ENCODE measurements around the gene FRMD4A. TPM values are rescaled to one million over a fixed set of nuclear protein-coding genes. Genes with fewer than 3 reads are reported as not detected.
A peak's percentile ranks its signal among the peaks of the same experiment; 100 is the strongest.

Gene FRMD4A
- total RNA-seq, 4 donors from 2014 or later, result 13.7 to 27.2 (median 19.6) TPM

GRCh38 chr10:13790196-13790595, 540.5 kb downstream of the FRMD4A start:
- no peak for TF ChIP-seq EP300 (IDR thresholded peaks at IDR 0.05)
- no peak for TF ChIP-seq CTCF (IDR thresholded peaks at IDR 0.05)
- TF ChIP-seq POLR2A (IDR thresholded peaks at IDR 0.05), result no peak
- TF ChIP-seq POLR2AphosphoS5 (IDR thresholded peaks at IDR 0.05), result no peak
- peak overlapping the region in 1 of 4 donors; percentile 75 for H3K27ac ChIP-seq
- no peaks in the 10 kb centered on the region for H3K9me3 ChIP-seq
- no peak overlapping the region for H3K4me3 ChIP-seq
- no peak for ATAC-seq
- H3K4me1 ChIP-seq, result peaks cover 6 to 36% (median 12%) of the 10 kb centered on the region in 3 donors
- WGBS, 2 donors (ENCODE audit: low coverage in 1 of 2), result 76 to 79% methylated on average over 7 to 8 of the region's 9 CpGs
- peaks cover 0 to 23% of the 10 kb centered on the region in 2 donors for H3K36me3 ChIP-seq
- H3K27me3 ChIP-seq, result no peaks in the 10 kb centered on the region

- no peak for ATAC-seq
- Histone ChIP-seq H3K27me3 (no peaks in the 10 kb centered on the region), H3K27ac (peak overlapping the region in 3 of 4 donors; percentile 75 to 86 (median 79)), H3K4me3 (no peak overlapping the region), H3K36me3 (peaks cover 0 to 17% of the 10 kb centered on the region in 2 donors), H3K9me3 (no peaks in the 10 kb centered on the region), H3K4me1 (peaks cover 6 to 34% (median 12%) of the 10 kb centered on the region in 3 donors)
- TF ChIP-seq POLR2A (IDR thresholded peaks at IDR 0.05) (no peak), EP300 (IDR thresholded peaks at IDR 0.05) (no peak), POLR2AphosphoS5 (IDR thresholded peaks at IDR 0.05) (no peak), CTCF (IDR thresholded peaks at IDR 0.05) (no peak)
- WGBS, 2 donors (ENCODE audit: low coverage in 1 of 2), result 65 to 93% methylated on average over 2 of the region's 2 CpGs
Observed at GRCh38 chr10:13789448-13789829, 541.3 kb downstream of the FRMD4A start.

- no peak overlapping the region for H3K4me3 ChIP-seq
- H3K9me3 ChIP-seq, result no peaks in the 10 kb centered on the region
- TF ChIP-seq CTCF (IDR thresholded peaks at IDR 0.05) (no peak), EP300 (IDR thresholded peaks at IDR 0.05) (no peak), POLR2AphosphoS5 (IDR thresholded peaks at IDR 0.05) (no peak), POLR2A (IDR thresholded peaks at IDR 0.05) (no peak)
- ATAC-seq, result peak; percentile 71
- peaks cover 6 to 34% (median 12%) of the 10 kb centered on the region in 3 donors for H3K4me1 ChIP-seq
- peaks cover 0 to 13% of the 10 kb centered on the region in 2 donors for H3K36me3 ChIP-seq
- no peaks in the 10 kb centered on the region for H3K27me3 ChIP-seq
- 25 to 36% methylated on average over 6 to 9 of the region's 9 CpGs for WGBS, 2 donors (ENCODE audit: low coverage in 1 of 2)
- peak overlapping the region; percentile 4 to 86 (median 77) for H3K27ac ChIP-seq
Observed at GRCh38 chr10:13788711-13789447, 541.8 kb downstream of the FRMD4A start.

GRCh38 chr10:13788320-13788600, 542.5 kb downstream of the FRMD4A start:
- no peaks in the 10 kb centered on the region for H3K9me3 ChIP-seq
- WGBS, 2 donors (ENCODE audit: low coverage in 1 of 2), result 33 to 58% methylated on average over 1 to 3 of the region's 5 CpGs
- peak overlapping the region; percentile 4 to 86 (median 77) for H3K27ac ChIP-seq
- no peak for TF ChIP-seq CTCF (IDR thresholded peaks at IDR 0.05)
- no peak for TF ChIP-seq POLR2A (IDR thresholded peaks at IDR 0.05)
- TF ChIP-seq POLR2AphosphoS5 (IDR thresholded peaks at IDR 0.05), result no peak
- no peak for TF ChIP-seq EP300 (IDR thresholded peaks at IDR 0.05)
- ATAC-seq, result no peak
- peaks cover 0 to 9% of the 10 kb centered on the region in 2 donors for H3K36me3 ChIP-seq
- no peaks in the 10 kb centered on the region for H3K27me3 ChIP-seq
- H3K4me1 ChIP-seq, result peaks cover 6 to 34% (median 12%) of the 10 kb centered on the region in 3 donors
- H3K4me3 ChIP-seq, result no peak overlapping the region

GRCh38 chr10:13787015-13787421, 543.7 kb downstream of the FRMD4A start:
- Histone ChIP-seq H3K27me3 (no peaks in the 10 kb centered on the region), H3K36me3 (peaks cover 0 to 7% of the 10 kb centered on the region in 2 donors), H3K27ac (peak overlapping the region in 2 of 4 donors; percentile 75 to 79), H3K4me1 (peaks cover 6 to 34% (median 12%) of the 10 kb centered on the region in 3 donors), H3K4me3 (no peak overlapping the region), H3K9me3 (no peaks in the 10 kb centered on the region)
- no peak for TF ChIP-seq POLR2A (IDR thresholded peaks at IDR 0.05)
- no peak for TF ChIP-seq POLR2AphosphoS5 (IDR thresholded peaks at IDR 0.05)
- no peak for TF ChIP-seq EP300 (IDR thresholded peaks at IDR 0.05)
- no peak for TF ChIP-seq CTCF (IDR thresholded peaks at IDR 0.05)
- WGBS, 2 donors (ENCODE audit: low coverage in 1 of 2), result 26 to 59% methylated on average over 9 to 11 of the region's 11 CpGs
- no peak for ATAC-seq
